ENCODE measurements around the gene NCKAP1. TPM values are rescaled to one million over a fixed set of nuclear protein-coding genes. Genes with fewer than 3 reads are reported as not detected.
A peak's percentile ranks its signal among the peaks of the same experiment; 100 is the strongest.

Gene NCKAP1
- total RNA-seq, 5 donors from 2014 or later (not counting 1 experiment from before 2014, with no cell fraction given) = 2.6 to 7.6 (median 4.9) TPM

- no peak within 1 kb of the TSS for H3K27ac ChIP-seq (ENCODE audit: low read length)
- peak within 1 kb of the TSS in 1 of 2 donors; percentile 51 for H3K27ac Mint-ChIP-seq
- no peaks in the 10 kb centered on the region for H3K36me3 Mint-ChIP-seq
- DNase-seq (no peak), ATAC-seq (replicated peaks in 1 of 4) (peak in 1 of 4 experiments; percentile 12)
- peaks cover 0 to 31% of the 10 kb centered on the region in 2 experiments for H3K27me3 ChIP-seq (replicated peaks in 1 of 2; ENCODE audit: control insufficient read depth in 2 of 2, extremely low read depth in 1 of 2, insufficient read depth in 2 of 2, low read length in 1 of 2)
- H3K27me3 Mint-ChIP-seq = peaks cover 62 to 64% of the 10 kb centered on the region in 2 donors
- H3K4me3 Mint-ChIP-seq = peak within 1 kb of the TSS; percentile 54 to 84 (median 65)
- H3K4me3 ChIP-seq (ENCODE audit: control insufficient read depth in 1 of 2, extremely low read depth in 1 of 2, low read length in 1 of 2) = peak within 1 kb of the TSS in 1 of 2 donors; percentile 83
- H3K4me1 ChIP-seq (ENCODE audit: control insufficient read depth in 1 of 2, extremely low read depth in 1 of 2, insufficient read depth in 2 of 2, low read length in 2 of 2) = peaks cover 6 to 15% of the 10 kb centered on the region in 2 experiments
- WGBS (ENCODE audit: insufficient coverage) = 8% methylated on average over 39 of the region's 57 CpGs
- POLR2A ChIA-PET = no interaction called here
- H3K36me3 ChIP-seq (ENCODE audit: control insufficient read depth in 2 of 2, extremely low read depth in 1 of 2, insufficient read depth in 1 of 2, low read length in 1 of 2) = no peaks in the 10 kb centered on the region
- H3K9me3 Mint-ChIP-seq = no peaks in the 10 kb centered on the region
- no peaks in the 10 kb centered on the region for H3K9me3 ChIP-seq
- CTCF ChIA-PET = no interaction called here
- H3K4me1 Mint-ChIP-seq = peaks cover 25 to 29% (median 28%) of the 10 kb centered on the region in 3 donors
Measured at GRCh38 chr2:182866461-182867406, 171.5 kb downstream of the NCKAP1 start, which contains the start of gene FRZB. Gene FRZB (minus strand): TSS chr2:182866637. CDS start chr2:182866552, 85 bp downstream.

- no peaks in the 10 kb centered on the region for H3K36me3 Mint-ChIP-seq
- ATAC-seq (replicated peaks in 1 of 4) (peak in 1 of 4 experiments; percentile 13), DNase-seq (no peak)
- ChIA-PET CTCF (no interaction called here), POLR2A (no interaction called here)
- H3K9me3 ChIP-seq = no peaks in the 10 kb centered on the region
- H3K36me3 ChIP-seq (ENCODE audit: control insufficient read depth in 2 of 2, extremely low read depth in 1 of 2, insufficient read depth in 1 of 2, low read length in 1 of 2) = no peaks in the 10 kb centered on the region
- no peaks in the 10 kb centered on the region for H3K9me3 Mint-ChIP-seq
- H3K4me3 ChIP-seq (ENCODE audit: control insufficient read depth in 1 of 2, extremely low read depth in 1 of 2, low read length in 1 of 2) = peak overlapping the region in 1 of 2 donors; percentile 83
- peaks cover 0 to 31% of the 10 kb centered on the region in 2 experiments for H3K27me3 ChIP-seq (replicated peaks in 1 of 2; ENCODE audit: control insufficient read depth in 2 of 2, extremely low read depth in 1 of 2, insufficient read depth in 2 of 2, low read length in 1 of 2)
- H3K4me1 Mint-ChIP-seq = peaks cover 25 to 29% (median 28%) of the 10 kb centered on the region in 3 donors
- no peak overlapping the region for H3K27ac ChIP-seq (ENCODE audit: low read length)
- peaks cover 6 to 15% of the 10 kb centered on the region in 2 experiments for H3K4me1 ChIP-seq (ENCODE audit: control insufficient read depth in 1 of 2, extremely low read depth in 1 of 2, insufficient read depth in 2 of 2, low read length in 2 of 2)
- peaks cover 60 to 63% of the 10 kb centered on the region in 2 donors for H3K27me3 Mint-ChIP-seq
- H3K27ac Mint-ChIP-seq = no peak overlapping the region
- 23% methylated on average over 19 of the region's 19 CpGs for WGBS (ENCODE audit: insufficient coverage)
- peak overlapping the region; percentile 3 to 84 (median 50) for H3K4me3 Mint-ChIP-seq
Measured at GRCh38 chr2:182866095-182866460, 172.2 kb downstream of the NCKAP1 start.

- DNase-seq = no peak
- Mint-ChIP-seq H3K4me1 (peaks cover 25 to 29% (median 28%) of the 10 kb centered on the region in 3 donors), H3K36me3 (no peaks in the 10 kb centered on the region), H3K9me3 (no peaks in the 10 kb centered on the region), H3K27me3 (peaks cover 60% of the 10 kb centered on the region in 2 donors), H3K27ac (no peak overlapping the region), H3K4me3 (no peak overlapping the region)
- peaks cover 0 to 28% of the 10 kb centered on the region in 2 experiments for H3K27me3 ChIP-seq (replicated peaks in 1 of 2; ENCODE audit: control insufficient read depth in 2 of 2, extremely low read depth in 1 of 2, insufficient read depth in 2 of 2, low read length in 1 of 2)
- no peak for ATAC-seq (replicated peaks in 1 of 4)
- no peaks in the 10 kb centered on the region for H3K9me3 ChIP-seq
- ChIA-PET CTCF (interaction anchor here (0.6 to 0.7 kb wide), 2 partner anchors 10 to 41 kb away, joined by 3 to 4 read pairs; no protein-coding TSS in a partner anchor), POLR2A (no interaction called here)
- H3K36me3 ChIP-seq (ENCODE audit: control insufficient read depth in 2 of 2, extremely low read depth in 1 of 2, insufficient read depth in 1 of 2, low read length in 1 of 2) = no peaks in the 10 kb centered on the region
- WGBS (ENCODE audit: insufficient coverage) = no CpG with 5 or more reads among the region's 4 CpGs
- H3K4me1 ChIP-seq (ENCODE audit: control insufficient read depth in 1 of 2, extremely low read depth in 1 of 2, insufficient read depth in 2 of 2, low read length in 2 of 2) = peaks cover 6 to 15% of the 10 kb centered on the region in 2 experiments
- H3K27ac ChIP-seq (ENCODE audit: low read length) = no peak overlapping the region
- no peak overlapping the region for H3K4me3 ChIP-seq (ENCODE audit: control insufficient read depth in 1 of 2, extremely low read depth in 1 of 2, low read length in 1 of 2)
Measured at GRCh38 chr2:182864949-182865570, 173.2 kb downstream of the NCKAP1 start.

- H3K4me3 Mint-ChIP-seq = no peak overlapping the region
- peaks cover 25 to 29% (median 28%) of the 10 kb centered on the region in 3 donors for H3K4me1 Mint-ChIP-seq
- peaks cover 5 to 15% of the 10 kb centered on the region in 2 experiments for H3K4me1 ChIP-seq (ENCODE audit: control insufficient read depth in 1 of 2, extremely low read depth in 1 of 2, insufficient read depth in 2 of 2, low read length in 2 of 2)
- ATAC-seq (replicated peaks in 1 of 4) (no peak), DNase-seq (no peak)
- POLR2A ChIA-PET = interaction anchor here in 1 of 2 donors (0.5 kb wide), 1 partner anchor 35 kb away, joined by 3 read pairs; no protein-coding TSS in a partner anchor
- no peaks in the 10 kb centered on the region for H3K9me3 Mint-ChIP-seq
- no peaks in the 10 kb centered on the region for H3K36me3 Mint-ChIP-seq
- H3K27ac ChIP-seq (ENCODE audit: low read length) = no peak overlapping the region
- no peak overlapping the region for H3K4me3 ChIP-seq (ENCODE audit: control insufficient read depth in 1 of 2, extremely low read depth in 1 of 2, low read length in 1 of 2)
- H3K9me3 ChIP-seq = no peaks in the 10 kb centered on the region
- CTCF ChIA-PET = no interaction called here
- peaks cover 50 to 51% of the 10 kb centered on the region in 2 donors for H3K27me3 Mint-ChIP-seq
- peaks cover 0 to 24% of the 10 kb centered on the region in 2 experiments for H3K27me3 ChIP-seq (replicated peaks in 1 of 2; ENCODE audit: control insufficient read depth in 2 of 2, extremely low read depth in 1 of 2, insufficient read depth in 2 of 2, low read length in 1 of 2)
- no peak overlapping the region for H3K27ac Mint-ChIP-seq
- H3K36me3 ChIP-seq (ENCODE audit: control insufficient read depth in 2 of 2, extremely low read depth in 1 of 2, insufficient read depth in 1 of 2, low read length in 1 of 2) = no peaks in the 10 kb centered on the region
Measured at GRCh38 chr2:182863642-182864041, 174.6 kb downstream of the NCKAP1 start.

GRCh38 chr2:182862091-182862490, 176.2 kb downstream of the NCKAP1 start:
- Mint-ChIP-seq H3K27me3 (peaks cover 39 to 45% of the 10 kb centered on the region in 2 donors), H3K36me3 (no peaks in the 10 kb centered on the region), H3K27ac (no peak overlapping the region), H3K9me3 (peaks cover 0 to 5% (median 0%) of the 10 kb centered on the region in 3 donors), H3K4me3 (no peak overlapping the region), H3K4me1 (peaks cover 15 to 17% (median 16%) of the 10 kb centered on the region in 3 donors)
- Histone ChIP-seq H3K4me3 (ENCODE audit: control insufficient read depth in 1 of 2, extremely low read depth in 1 of 2, low read length in 1 of 2) (no peak overlapping the region), H3K27me3 (replicated peaks in 1 of 2; ENCODE audit: control insufficient read depth in 2 of 2, extremely low read depth in 1 of 2, insufficient read depth in 2 of 2, low read length in 1 of 2) (peaks cover 0 to 17% of the 10 kb centered on the region in 2 experiments), H3K9me3 (no peaks in the 10 kb centered on the region), H3K4me1 (ENCODE audit: control insufficient read depth in 1 of 2, extremely low read depth in 1 of 2, insufficient read depth in 2 of 2, low read length in 2 of 2) (peaks cover 0 to 12% of the 10 kb centered on the region in 2 experiments), H3K27ac (ENCODE audit: low read length) (no peak overlapping the region), H3K36me3 (ENCODE audit: control insufficient read depth in 2 of 2, extremely low read depth in 1 of 2, insufficient read depth in 1 of 2, low read length in 1 of 2) (no peaks in the 10 kb centered on the region)
- DNase-seq (no peak), ATAC-seq (replicated peaks in 1 of 4) (no peak)
- CTCF ChIA-PET = no interaction called here
- POLR2A ChIA-PET = no interaction called here
- 59% methylated on average over 3 of the region's 5 CpGs for WGBS (ENCODE audit: insufficient coverage)

GRCh38 chr2:182860858-182861257, 177.4 kb downstream of the NCKAP1 start:
- no peaks in the 10 kb centered on the region for H3K9me3 ChIP-seq
- no peak overlapping the region for H3K4me3 ChIP-seq (ENCODE audit: control insufficient read depth in 1 of 2, extremely low read depth in 1 of 2, low read length in 1 of 2)
- peaks cover 0 to 4% of the 10 kb centered on the region in 2 experiments for H3K27me3 ChIP-seq (replicated peaks in 1 of 2; ENCODE audit: control insufficient read depth in 2 of 2, extremely low read depth in 1 of 2, insufficient read depth in 2 of 2, low read length in 1 of 2)
- Mint-ChIP-seq H3K4me1 (peaks cover 4 to 7% (median 5%) of the 10 kb centered on the region in 3 donors), H3K36me3 (no peaks in the 10 kb centered on the region), H3K9me3 (peaks cover 0 to 9% (median 0%) of the 10 kb centered on the region in 3 donors), H3K27me3 (peaks cover 29 to 38% of the 10 kb centered on the region in 2 donors), H3K4me3 (no peak overlapping the region), H3K27ac (no peak overlapping the region)
- ChIA-PET POLR2A (no interaction called here), CTCF (no interaction called here)
- DNase-seq (no peak), ATAC-seq (replicated peaks in 1 of 4) (no peak)
- no CpG with 5 or more reads among the region's 2 CpGs for WGBS (ENCODE audit: insufficient coverage)
- H3K36me3 ChIP-seq (ENCODE audit: control insufficient read depth in 2 of 2, extremely low read depth in 1 of 2, insufficient read depth in 1 of 2, low read length in 1 of 2) = no peaks in the 10 kb centered on the region
- H3K27ac ChIP-seq (ENCODE audit: low read length) = no peak overlapping the region
- peaks cover 0 to under 1% of the 10 kb centered on the region in 2 experiments for H3K4me1 ChIP-seq (ENCODE audit: control insufficient read depth in 1 of 2, extremely low read depth in 1 of 2, insufficient read depth in 2 of 2, low read length in 2 of 2)
